HG02588 (cell line): Measurements from ENCODE around the gene CD274.
A peak's percentile ranks its signal among the peaks of the same experiment; 100 is the strongest.
"Not testable (repeated sequence)": the region's sequence is repeated elsewhere in the genome, so short reads cannot be mapped to it uniquely, and the experiment has no call there.

Source experiments
- ATAC-seq: cut with Tn5 transposase; IDR thresholded peaks from one replicate; pipeline ENCODE4 v1.9.1; 2021; ENCODE audit warnings: mild to moderate bottlenecking, moderate library complexity; ENCODE audit not compliant: unreplicated experiment

Gene CD274

DNA sequence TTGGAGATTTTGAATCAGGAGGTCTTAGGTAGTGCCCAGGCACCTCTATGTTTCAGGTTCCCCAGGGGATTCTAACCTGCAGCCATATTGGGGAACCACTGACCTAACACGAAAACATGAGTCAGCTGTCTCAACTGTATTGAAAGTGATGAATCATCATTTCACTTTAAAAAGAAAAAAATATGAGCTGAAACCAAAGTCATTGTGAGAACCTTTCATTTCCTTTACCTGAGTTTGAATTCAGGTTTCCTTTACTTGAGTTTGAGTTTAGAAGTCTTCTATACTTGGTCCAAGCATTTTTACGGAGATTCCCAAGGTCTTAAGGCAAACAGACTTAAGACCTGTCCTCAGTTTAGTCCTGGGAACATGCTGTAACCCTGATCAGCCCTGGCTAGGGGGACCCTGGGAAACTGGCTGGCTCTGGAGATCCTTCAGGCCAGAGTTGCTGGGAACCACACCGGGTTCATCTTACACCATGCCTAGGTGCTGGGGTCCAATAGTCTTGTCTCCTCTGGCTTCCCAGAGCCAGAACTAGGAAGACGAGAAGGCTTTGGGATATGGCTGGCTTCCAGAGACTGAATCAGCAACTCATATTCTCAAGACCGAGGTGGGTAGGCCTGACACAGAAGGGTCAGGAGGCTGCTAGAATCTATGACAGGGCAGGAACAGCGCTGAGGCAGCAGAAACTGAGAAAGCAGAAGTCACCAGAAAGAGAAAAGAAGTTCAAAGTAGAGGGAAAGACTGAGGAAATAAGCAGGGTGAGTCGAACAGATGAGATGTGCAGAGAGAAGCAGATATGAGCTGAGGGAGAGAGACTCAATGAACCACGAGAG lies 43.6 kb downstream of the CD274 start:
- peak; percentile 86 for ATAC-seq

DNA sequence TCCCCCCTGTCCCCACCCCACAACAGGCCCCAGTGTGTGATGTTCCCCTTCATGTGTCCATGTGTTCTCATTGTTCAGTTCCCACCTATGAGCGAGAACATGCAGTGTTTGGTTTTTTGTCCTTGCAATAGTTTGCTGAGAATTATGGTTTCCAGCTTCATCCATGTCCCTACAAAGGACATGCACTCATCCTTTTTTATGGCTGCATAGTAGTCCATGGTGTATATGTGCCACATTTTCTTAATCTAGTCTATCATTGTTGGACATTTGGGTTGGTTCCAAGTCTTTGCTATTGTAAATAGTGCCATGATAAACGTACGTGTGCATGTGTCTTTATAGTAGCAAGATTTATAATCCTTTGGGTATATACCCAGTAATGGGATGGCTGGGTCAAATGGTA lies 44.4 kb downstream of the CD274 start:
- ATAC-seq: not testable (repeated sequence)

DNA sequence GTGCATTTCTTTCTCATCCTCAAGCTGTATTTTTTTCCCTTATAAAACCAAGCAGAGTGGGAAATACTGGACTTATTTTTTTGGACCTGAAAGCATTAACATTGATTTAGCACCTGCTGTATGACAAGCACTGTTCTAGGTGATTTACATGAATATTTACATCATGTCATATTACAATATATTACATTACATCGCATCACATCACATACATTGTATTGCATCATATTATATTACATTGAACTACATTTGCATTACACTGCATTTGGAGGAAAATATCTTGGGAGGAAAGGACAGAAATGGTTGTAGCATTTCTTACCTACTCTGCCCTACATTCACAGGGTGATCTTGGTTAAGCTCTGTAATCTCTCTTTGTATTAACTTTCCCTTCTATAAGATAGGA lies 48.8 kb downstream of the CD274 start:
- ATAC-seq: no peak

GRCh38 chr9:5499889-5500398 lies 49.6 kb downstream of the CD274 start:
- no peak for ATAC-seq

- ATAC-seq: no peak
Measured at GRCh38 chr9:5500441-5501235, 50.3 kb downstream of the CD274 start.

GRCh38 chr9:5502553-5502952 lies 52.2 kb downstream of the CD274 start:
- ATAC-seq: no peak

GRCh38 chr9:5509573-5509972 lies 59.2 kb downstream of the CD274 start:
- no peak for ATAC-seq

DNA sequence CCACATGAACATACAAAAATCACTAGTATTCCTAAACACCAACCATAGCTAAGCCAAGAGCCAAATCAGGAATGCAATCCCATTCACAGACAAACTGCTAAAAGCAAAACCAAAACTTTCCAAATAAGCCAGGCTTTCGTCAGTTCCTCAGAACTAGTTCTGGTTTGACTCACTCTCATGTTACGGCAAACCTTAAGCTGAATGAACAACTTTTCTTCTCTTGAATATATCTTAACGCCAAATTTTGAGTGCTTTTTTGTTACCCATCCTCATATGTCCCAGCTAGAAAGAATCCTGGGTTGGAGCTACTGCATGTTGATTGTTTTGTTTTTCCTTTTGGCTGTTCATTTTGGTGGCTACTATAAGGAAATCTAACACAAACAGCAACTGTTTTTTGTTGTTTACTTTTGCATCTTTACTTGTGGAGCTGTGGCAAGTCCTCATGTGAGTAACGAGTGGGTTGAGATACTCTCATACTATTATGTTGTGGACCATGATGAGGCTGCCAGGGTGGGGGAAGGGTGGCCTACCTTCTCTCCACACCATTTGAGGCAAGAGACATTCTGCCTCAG lies 60.1 kb downstream of the CD274 start, which contains the start of gene PDCD1LG2:
TSS of gene PDCD1LG2 (plus strand) at position 172 of the 572 bp plus-strand sequence. CDS start 12,016 bp downstream, outside the sequence.
- ATAC-seq: peak; percentile 68

DNA sequence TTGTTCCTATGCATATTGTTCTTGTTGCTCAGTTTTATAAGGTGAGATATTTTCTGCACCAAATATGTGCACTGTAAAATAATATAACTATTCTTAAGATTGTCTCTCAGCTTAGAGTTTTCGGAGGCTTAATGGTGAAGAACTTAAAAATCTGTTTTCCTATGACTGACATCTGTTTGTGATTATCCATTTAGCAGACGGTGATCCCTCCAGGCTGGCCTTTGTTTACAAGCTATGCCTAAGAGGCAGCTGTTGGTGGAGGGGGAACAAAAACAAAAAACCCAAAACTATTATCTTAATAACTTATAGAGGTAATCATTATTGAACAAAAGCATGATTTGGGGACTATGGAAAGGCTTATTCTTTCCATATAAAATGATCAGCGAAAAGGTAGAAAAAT lies 60.6 kb downstream of the CD274 start:
- no peak for ATAC-seq

DNA sequence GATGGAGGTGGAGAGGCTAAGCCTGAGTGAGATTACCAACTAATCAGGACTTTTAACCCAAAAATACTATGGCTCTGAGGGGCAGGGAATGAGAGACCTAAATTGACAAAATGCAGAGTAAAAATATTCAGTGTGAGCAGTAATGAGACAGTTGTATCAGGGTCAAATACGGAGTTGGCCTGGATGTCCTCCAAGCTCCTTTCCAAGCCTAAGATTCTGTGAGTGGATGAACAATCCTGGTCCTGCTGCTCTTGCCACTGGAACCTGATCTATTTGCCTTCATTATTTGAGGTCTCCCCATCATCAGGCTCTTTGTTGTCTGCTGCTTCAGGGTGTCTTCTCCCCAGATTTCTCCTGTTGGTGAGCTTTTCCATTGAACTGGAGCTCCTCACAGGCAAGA lies 61.1 kb downstream of the CD274 start:
- no peak for ATAC-seq

DNA sequence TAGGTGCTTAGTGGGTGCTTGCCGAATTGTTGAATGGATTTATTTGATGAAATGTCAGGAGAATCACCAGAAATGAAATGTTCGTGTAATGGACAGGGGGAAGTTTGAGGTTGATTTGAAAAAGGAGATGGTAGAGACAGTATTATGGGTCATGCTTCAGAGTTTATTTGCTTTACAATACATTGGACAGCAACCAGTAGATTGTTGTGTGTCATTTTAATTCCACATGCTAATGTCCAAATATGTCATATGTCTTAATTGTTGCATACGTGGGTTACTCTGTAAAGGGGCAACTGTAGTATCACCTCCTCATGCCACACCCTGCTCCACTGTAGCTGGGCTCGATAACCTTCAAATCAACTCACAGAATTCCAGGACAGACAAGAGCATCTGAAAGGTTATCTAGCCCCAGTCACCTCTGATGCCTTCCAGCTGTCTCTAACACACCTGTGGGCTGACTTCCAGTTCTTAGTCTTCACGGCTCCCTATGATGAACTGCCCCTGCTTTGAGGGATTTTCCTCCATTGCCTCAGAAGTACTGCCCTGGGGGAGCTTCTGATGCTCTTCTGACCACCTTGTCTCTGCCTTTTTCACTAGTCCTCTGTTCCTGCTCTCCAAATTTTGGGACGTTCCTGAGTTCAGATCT lies 61.7 kb downstream of the CD274 start:
- no peak for ATAC-seq

- no peak for ATAC-seq
Measured at GRCh38 chr9:5512658-5513452, 62.5 kb downstream of the CD274 start.

DNA sequence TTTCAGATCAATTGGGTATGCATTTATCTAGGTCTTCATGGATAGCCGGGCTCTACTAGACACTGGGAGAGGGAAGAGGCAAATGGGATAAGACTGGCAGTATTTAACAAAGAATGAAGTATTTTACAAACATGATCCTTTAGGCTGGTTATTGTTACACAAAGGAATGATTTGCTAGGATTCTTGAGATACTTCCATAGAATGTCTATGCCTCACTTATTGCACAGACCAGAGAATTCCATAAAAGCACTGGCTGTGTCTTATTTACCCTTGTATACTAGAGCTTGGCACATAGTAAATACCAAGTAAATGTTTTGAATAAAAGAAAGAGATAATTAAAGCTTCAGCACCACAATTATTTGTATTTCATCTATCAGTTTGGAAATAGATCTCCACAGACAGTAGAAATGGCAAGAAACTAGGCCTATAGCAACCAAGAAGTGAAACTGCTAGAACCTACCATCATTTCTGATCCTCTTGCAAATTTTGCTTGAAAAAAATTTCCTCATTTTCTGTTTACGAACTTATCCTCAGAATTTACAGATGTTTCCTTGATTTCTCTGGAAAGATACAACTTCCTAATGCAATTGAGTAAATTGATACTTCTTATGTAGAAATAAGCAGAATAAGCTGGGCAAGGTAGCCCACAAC lies 63.7 kb downstream of the CD274 start:
- ATAC-seq: no peak

DNA sequence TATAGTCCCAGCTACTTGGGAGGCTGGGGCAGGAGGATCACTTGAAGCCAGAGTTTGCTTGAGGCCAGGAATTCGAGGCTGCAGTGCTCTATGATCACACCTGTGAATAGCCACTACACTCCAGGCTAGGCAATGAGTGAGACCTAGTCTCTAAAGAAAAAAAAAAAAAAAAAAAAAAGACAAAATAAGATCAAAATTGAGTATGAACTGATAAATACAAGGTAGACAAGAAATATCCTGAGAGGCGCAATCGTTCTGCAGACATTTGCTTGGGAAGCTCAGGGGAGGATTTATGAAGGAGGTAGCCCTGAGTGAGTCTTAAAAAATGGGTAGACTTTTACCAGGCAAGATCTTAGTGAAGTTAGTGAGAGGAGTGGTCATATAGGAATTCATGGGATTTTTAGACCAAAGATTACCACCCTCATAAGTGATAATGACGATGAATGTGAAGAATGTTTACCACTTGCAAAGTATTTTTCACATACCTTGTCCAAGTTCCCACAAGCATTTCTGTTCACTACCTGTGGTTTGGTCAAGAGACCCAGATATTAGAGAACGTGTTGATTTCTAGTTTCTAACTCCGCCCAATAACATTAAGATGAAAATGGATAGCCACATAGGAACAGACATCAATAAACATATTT lies 64.4 kb downstream of the CD274 start:
- ATAC-seq: no peak

DNA sequence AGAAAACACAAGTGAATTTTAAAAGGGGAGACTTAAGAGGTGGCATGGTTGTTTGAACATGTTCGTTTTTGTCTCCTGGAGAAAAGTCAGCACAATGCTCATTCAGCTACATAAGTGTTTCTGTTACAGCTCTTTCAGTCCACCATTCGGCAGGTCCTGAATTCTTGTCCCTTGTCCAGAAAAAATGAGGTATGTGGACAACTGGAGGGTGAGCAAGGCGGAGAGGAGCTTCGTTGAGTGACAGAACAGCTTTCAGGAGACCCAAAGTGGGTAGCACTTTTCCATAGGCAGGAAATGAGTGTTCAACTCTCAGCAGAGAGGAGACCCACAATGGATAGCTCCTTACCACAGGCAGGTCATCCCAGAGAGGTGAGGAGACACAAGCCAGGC lies 64.9 kb downstream of the CD274 start:
- ATAC-seq: no peak

DNA sequence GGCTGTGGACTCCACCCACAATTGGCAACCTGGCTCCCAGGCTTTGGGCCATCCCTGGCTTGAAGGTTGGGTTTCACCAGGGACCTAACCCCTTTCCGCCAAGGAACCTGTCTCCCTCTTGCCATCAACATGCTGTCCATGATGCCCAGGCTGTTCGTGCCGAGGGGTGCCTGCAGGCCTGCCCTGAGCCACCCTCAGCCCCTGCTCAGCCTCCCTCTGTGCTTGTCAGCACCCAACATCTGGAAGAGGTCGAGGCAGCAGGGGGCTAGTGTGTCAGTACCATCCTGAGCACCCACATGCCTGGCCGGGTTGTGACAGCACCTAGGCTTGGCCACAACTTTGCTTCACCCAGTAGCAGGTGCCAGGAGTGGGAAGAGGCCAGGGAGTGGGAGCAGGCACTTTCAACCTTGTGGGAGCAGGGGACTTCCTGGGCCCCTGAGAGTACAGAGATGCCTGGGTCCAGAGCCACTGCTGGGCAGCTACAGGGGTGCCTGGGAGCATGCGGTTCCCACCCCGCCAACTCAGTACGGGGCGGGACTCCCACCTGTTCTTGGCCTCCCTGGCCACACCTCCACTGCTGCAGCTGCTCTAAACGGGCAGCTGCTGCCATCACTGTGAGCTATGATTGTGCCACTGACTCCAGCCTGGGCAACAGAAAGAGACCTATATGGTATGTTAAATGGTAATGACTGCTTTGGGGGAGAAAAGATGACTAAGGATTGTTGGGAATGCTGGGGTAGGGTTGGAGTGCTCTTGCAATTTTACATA lies 66.3 kb downstream of the CD274 start:
- ATAC-seq: no peak

DNA sequence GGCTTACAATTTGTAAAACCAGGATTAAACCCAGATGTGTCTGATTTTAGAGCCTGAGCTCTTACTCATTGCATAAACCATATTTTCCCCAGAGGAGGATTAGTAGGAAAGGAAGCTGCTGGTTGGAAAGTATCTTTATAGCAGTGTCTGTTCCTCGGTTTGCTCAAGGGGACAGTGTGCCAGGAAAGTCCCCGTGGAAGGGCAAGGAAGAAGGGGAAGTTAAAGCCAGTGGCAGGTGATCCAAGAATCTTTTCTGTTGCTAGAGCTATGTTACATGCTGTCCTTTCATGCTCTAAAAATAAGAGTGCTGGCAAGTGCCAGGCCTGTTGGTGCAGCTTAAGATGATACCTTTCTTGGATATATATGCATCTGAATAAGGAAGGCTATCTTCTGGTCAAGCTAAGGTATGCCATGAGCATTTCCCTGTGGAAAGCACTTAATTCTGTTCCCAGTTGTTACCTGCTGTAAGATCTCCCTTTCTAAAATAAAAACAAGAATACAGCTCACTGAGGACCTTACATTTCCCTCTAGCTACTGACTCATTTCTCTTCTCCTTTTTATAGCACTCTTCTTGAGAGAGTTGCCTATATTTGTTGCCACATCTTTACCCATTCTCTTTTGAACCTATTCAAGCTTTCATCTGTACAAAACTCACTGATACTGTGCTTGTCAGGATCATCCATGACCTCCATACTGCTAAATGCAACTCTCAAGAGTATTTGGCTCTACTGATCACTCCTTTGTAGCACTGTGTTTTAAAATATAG lies 68.0 kb downstream of the CD274 start:
- ATAC-seq: peak; percentile 56

- peak; percentile 22 for ATAC-seq
Measured at GRCh38 chr9:5518937-5519319, 68.6 kb downstream of the CD274 start.
